DMS53 treated with DMSO at 0.1 percent for 48 hours (cell line): Measurements from ENCODE around the gene TAF6.

Experiments
- DNase-seq: peaks from one replicate; lab custom pipeline; 2025; ENCODE audit not compliant: unreplicated experiment; lab: John Stamatoyannopoulos, UW

Gene TAF6

DNA sequence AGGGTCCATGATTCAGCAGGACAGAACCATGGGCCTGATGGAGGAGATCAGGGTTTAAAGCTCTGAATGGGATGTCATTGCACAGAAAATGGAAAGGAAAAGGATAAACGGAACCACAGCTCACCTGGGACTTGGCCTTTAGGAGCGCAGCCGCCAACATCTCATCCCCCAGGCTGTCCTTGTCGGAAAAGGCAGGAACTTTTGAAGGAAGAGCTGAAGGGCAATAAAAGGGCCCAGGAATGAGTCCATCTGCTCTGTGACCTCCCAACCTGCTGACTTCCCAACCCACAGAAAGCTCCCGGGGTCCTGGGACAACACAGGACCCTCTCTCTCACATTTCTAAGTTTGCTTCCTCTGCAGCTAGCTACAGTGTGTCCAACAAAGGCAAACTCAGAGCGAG, 43.7 kb downstream of the TAF6 start:
- no peak for DNase-seq

GRCh38 chr7:100074841-100075240, 44.3 kb downstream of the TAF6 start:
- no peak for DNase-seq

DNA sequence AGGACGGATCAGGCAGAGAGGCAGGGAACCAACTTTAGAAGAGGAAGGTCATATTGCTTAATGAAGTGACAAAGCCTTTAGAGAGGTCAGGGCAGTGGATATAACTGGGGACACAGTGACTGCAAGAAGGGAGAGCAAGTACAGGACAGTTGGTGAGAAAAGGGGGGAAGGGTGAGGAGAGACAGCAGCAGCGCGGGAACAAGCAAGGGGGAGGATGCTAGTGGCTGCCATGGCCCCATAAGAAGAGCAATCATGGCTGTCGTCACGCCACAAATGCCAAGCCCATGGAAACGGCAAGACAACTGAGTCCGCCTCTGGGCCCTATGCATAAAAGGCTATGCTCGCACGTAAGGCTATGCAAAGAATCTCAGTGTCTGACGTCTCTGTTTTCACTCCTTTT, 46.7 kb downstream of the TAF6 start:
- no peak for DNase-seq

GRCh38 chr7:100071018-100071723, 48.0 kb downstream of the TAF6 start:
- no peak for DNase-seq

DNA sequence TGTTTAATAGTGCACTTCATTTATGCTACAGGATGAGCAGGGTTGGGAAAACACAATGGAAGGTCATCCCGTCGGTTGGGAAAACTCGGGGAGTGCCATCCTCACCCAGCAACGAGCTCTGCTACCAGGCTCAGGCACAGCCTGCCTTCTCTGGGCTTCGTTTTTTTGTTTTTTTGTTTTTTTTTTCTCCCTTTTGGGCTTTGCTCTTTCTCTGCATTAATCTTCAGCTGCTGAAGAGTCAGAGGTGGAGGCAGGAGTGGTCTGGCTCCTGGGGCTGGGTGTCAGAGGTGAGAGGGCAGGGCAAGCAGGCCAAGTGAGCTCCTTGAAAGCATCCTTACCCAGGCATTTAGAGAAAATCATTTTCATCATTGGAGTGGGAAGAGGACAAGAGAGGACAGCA, 49.2 kb downstream of the TAF6 start:
- no peak for DNase-seq

GRCh38 chr7:100066953-100067352, 52.2 kb downstream of the TAF6 start:
- no peak for DNase-seq

- no peak for DNase-seq
Observed at GRCh38 chr7:100065452-100066186, 53.5 kb downstream of the TAF6 start.

DNA sequence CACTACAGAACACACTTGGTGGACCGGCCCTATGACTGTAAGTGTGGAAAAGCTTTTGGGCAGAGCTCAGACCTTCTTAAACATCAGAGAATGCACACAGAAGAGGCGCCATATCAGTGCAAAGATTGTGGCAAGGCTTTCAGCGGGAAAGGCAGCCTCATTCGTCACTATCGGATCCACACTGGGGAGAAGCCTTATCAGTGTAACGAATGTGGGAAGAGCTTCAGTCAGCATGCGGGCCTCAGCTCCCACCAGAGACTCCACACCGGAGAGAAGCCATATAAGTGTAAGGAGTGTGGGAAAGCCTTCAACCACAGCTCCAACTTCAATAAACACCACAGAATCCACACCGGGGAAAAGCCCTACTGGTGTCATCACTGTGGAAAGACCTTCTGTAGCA, 55.0 kb downstream of the TAF6 start:
- no peak for DNase-seq

DNA sequence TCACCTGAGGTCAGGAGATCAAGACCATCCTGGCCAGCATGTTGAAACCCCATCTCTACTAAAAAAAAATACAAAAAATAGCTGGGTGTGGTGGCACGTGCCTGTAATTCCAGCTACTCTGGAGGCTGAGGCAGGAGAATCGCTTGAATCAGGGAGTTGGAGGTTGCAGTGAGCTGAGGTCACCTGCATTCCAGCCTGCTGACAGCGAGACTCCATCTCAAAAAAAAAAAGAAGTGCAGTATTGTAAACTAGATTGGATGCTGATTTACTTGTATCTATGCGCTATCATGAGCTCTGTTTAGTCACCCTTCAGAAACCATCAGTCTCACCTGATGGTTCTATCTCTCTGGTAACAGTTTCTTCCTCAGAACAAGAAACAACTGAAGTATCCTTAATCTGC, 55.8 kb downstream of the TAF6 start:
- DNase-seq = no peak

DNA sequence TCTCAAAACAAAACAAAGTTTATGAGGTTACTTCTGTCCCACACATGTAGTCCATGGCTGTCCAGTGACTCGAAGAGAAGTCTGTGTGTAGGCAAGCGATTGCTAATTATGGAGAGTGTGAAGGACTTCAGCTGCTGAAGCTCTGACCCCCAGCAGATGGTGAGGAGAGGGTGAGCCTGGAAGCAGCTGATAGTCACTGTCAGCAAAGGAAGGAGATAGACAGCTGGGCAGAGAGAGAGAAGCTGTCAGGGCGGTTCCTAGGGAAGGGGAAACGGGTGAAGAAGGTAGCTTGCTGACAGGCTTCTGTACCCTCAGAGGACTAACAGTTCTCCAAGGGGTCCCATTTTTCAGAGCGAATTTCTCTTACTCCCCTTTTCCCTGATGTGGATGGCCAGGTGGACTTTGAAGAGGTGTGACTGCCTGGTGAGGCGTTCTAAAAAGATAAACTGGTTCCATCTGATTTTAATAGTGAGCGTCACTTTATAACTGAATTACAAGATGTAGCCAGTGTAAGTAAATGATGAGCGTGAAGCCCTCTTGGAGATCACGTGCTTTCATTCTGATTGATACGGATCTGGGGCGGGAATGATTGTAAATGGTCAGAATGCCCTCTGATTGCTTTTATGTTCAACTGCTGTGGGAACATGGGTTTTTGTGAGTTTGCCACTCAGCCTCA, 57.5 kb downstream of the TAF6 start:
- no peak for DNase-seq

GRCh38 chr7:100059251-100059739, 59.9 kb downstream of the TAF6 start:
- DNase-seq = no peak
